ENCODE data around the gene JAZF1.

The JAZF1 gene

GRCh38 chr7:28172958-28173357, 7.6 kb downstream of the JAZF1 start:
- H3K9ac ChIP-seq (ENCODE audit: low read length): no peak overlapping the region
- H3K4me2 ChIP-seq (ENCODE audit: low read depth, low read length, poor library complexity, severe bottlenecking): no peak overlapping the region
- H3K27me3 ChIP-seq (ENCODE audit: low read length): no peaks in the 10 kb centered on the region
- H3K79me2 ChIP-seq (ENCODE audit: insufficient read depth, low read length): no peaks in the 10 kb centered on the region
- H3K9me2 ChIP-seq (replicated peaks; ENCODE audit: insufficient read depth, low read length): no peaks in the 10 kb centered on the region
- H3K4me3 ChIP-seq (ENCODE audit: insufficient read depth, low read length, poor library complexity, severe bottlenecking): no peak overlapping the region
- no peak overlapping the region for H2AFZ ChIP-seq (ENCODE audit: low read depth, low read length, severe bottlenecking)
- H3K27ac ChIP-seq (ENCODE audit: low read depth, low read length): no peak overlapping the region
- TF ChIP-seq EZH2phosphoT487 (conservative IDR thresholded peaks at IDR 0.05; ENCODE audit: low read length): no peak
- no peak for TF ChIP-seq CTCF (IDR thresholded peaks at IDR 0.05; ENCODE audit: insufficient read depth, low read length, poor library complexity, severe bottlenecking)
- peaks cover 3% of the 10 kb centered on the region for H3F3A ChIP-seq (ENCODE audit: insufficient read depth)
- peaks cover 7% of the 10 kb centered on the region; the same call in 1 of the 2 replicates for H4K20me1 ChIP-seq (ENCODE audit: low read depth, low read length)
- no peaks in the 10 kb centered on the region for H3K36me3 ChIP-seq (ENCODE audit: low read length)
- H3K9me3 ChIP-seq (ENCODE audit: insufficient read depth, low read length): no peaks in the 10 kb centered on the region

- Histone ChIP-seq H3K36me3 (ENCODE audit: low read length) (no peaks in the 10 kb centered on the region), H3K27ac (ENCODE audit: low read depth, low read length) (no peak overlapping the region), H3K27me3 (ENCODE audit: low read length) (no peaks in the 10 kb centered on the region), H3F3A (ENCODE audit: insufficient read depth) (no peaks in the 10 kb centered on the region), H3K9me3 (ENCODE audit: insufficient read depth, low read length) (no peaks in the 10 kb centered on the region), H3K9me2 (replicated peaks; ENCODE audit: insufficient read depth, low read length) (no peaks in the 10 kb centered on the region), H3K4me2 (ENCODE audit: low read depth, low read length, poor library complexity, severe bottlenecking) (no peak overlapping the region), H3K4me3 (ENCODE audit: insufficient read depth, low read length, poor library complexity, severe bottlenecking) (no peak overlapping the region), H2AFZ (ENCODE audit: low read depth, low read length, severe bottlenecking) (no peak overlapping the region), H4K20me1 (ENCODE audit: low read depth, low read length) (peaks cover 6% of the 10 kb centered on the region; the same call in 1 of the 2 replicates), H3K9ac (ENCODE audit: low read length) (no peak overlapping the region), H3K79me2 (ENCODE audit: insufficient read depth, low read length) (no peaks in the 10 kb centered on the region)
- no peak for TF ChIP-seq CTCF (IDR thresholded peaks at IDR 0.05; ENCODE audit: insufficient read depth, low read length, poor library complexity, severe bottlenecking)
- no peak for TF ChIP-seq EZH2phosphoT487 (conservative IDR thresholded peaks at IDR 0.05; ENCODE audit: low read length)
Observed at GRCh38 chr7:28170701-28171100, 9.9 kb downstream of the JAZF1 start.

- Histone ChIP-seq H3F3A (ENCODE audit: insufficient read depth) (no peaks in the 10 kb centered on the region), H3K4me2 (ENCODE audit: low read depth, low read length, poor library complexity, severe bottlenecking) (no peak overlapping the region), H2AFZ (ENCODE audit: low read depth, low read length, severe bottlenecking) (no peak overlapping the region), H3K79me2 (ENCODE audit: insufficient read depth, low read length) (no peaks in the 10 kb centered on the region), H3K9ac (ENCODE audit: low read length) (no peak overlapping the region), H3K36me3 (ENCODE audit: low read length) (no peaks in the 10 kb centered on the region), H3K9me2 (replicated peaks; ENCODE audit: insufficient read depth, low read length) (no peaks in the 10 kb centered on the region), H3K27me3 (ENCODE audit: low read length) (no peaks in the 10 kb centered on the region), H3K27ac (ENCODE audit: low read depth, low read length) (no peak overlapping the region), H3K9me3 (ENCODE audit: insufficient read depth, low read length) (no peaks in the 10 kb centered on the region), H3K4me3 (ENCODE audit: insufficient read depth, low read length, poor library complexity, severe bottlenecking) (no peak overlapping the region), H4K20me1 (ENCODE audit: low read depth, low read length) (peaks cover 7% of the 10 kb centered on the region; the same call in 1 of the 2 replicates)
- TF ChIP-seq CTCF (IDR thresholded peaks at IDR 0.05; ENCODE audit: insufficient read depth, low read length, poor library complexity, severe bottlenecking) (no peak), EZH2phosphoT487 (conservative IDR thresholded peaks at IDR 0.05; ENCODE audit: low read length) (no peak)
Observed at GRCh38 chr7:28169230-28169629, 11.4 kb downstream of the JAZF1 start.

Data from SU-DHL-6 (cell line).